NCI-H1694 (cell line): ENCODE results near the gene ANKS3.

Experiments used
- DNase-seq: peaks from one replicate; lab custom pipeline; 2025; lab: John Stamatoyannopoulos, UW

ANKS3 gene

DNA sequence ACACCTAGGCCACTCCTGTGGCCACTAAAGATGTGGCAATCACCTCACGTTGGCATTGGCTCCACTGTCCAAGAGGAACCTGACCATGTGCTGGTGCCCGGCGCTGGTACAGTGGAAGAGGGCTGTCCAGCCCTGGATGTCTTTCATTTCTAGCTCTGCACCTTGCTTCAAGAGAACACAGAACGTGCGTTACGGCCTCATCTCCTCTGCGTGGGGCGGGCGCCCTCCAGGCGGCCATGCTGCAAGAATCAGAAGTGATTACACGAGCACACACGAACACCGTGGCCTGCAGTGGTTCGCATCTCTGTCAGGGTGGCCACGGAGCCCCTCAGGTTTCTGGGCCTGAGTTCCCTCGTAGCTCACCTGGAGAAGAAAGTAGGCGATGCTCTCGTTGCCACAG, 7.5 kb downstream of the ANKS3 start:
- DNase-seq: no peak

DNA sequence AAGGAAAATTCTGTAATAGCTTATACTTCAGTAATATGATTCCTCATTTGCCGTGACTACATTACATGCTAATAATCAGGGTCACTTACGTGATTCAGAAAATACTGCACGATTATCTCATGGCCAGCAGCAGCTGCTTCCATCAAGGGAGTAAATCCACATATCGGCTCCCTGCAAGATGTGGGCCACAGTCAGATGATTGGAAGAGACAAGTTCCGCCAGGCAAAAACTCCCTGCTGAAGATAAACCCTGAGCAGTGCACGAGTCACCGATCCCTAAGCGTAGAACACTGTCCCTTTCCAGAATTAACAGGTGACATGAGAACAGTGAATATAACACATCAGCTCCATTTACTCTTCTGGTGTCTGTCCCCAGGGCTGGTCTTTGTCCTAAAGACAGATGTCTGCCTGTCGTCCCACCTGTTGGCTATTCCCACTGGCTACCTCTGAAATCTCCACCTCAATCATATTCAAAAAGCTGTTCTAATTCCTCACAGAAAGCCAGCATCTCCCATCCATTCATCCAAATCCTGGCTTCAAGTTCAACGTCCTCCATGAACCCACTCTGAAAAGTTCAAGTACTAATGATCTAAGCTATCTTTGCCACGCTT, 9.3 kb downstream of the ANKS3 start:
- DNase-seq: no peak

DNA sequence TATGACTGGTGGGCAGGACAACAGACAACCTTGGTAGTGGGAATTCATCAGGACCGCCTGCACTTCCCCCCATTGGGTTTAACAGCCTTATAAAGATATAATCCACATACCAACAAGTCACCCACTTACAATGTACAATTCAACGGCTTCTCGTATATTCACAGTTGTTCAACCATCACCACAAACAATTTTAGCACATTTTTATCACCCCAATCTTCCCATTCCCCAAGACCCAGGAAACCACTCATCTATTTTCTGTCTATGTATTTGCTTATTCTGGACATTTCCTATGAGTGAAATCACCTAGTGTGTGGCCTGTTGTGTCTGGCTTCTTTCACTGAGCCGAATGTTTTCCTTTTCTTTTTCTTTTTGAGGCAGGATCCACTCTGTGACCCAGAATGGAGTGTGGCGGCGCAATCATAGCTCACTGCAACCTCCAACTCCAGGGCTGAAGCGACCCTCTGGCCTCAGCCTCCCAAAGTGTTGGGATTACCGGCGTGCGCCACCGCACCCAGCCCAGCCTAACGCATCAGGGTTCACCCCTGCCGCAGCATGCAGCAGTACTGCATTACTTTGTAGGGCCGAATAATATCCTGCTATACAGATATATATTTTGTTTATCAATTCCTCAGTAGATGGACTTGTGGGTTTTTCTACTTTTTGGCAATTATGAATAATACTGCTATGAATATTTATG, 10.9 kb downstream of the ANKS3 start:
- no peak for DNase-seq

DNA sequence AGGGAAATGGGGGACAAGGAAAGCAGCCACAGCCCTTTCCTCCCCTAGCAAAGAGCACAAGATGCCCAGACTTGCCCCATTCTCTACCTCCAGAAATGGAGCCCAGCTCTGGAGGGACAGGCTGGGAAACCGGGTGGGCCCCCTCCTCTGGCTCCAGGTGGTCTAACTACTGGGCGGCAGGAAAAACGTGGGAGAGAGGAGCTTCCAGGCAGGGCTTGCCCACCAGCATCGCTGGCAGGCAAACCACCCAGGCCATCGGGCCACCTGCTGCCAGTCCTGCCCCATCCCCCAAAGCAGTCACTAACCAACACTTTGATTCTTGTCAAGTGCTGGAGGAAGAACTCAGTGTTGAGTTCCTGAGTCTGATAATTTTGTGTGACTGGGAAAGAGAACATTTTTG, 15.6 kb downstream of the ANKS3 start:
- DNase-seq: no peak

DNA sequence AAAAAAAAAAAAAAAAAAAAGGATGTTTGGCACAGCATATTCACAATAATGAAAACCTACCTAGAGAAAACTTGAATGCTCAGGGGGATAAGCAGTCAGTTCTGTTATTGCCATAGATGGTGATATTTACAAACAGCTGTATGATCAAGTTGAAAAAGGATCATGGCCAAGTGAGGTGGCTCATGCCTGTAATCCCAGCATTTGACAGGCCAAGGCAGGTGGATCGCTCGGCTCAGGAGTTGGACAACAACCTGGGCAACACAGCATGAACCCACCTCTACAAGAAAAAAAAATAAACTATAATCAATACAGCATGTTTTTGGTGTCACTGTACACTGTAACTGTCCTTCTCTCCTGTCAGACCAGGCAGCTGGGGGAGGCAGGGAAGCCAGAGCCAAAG, 19.1 kb downstream of the ANKS3 start:
- no peak for DNase-seq

DNA sequence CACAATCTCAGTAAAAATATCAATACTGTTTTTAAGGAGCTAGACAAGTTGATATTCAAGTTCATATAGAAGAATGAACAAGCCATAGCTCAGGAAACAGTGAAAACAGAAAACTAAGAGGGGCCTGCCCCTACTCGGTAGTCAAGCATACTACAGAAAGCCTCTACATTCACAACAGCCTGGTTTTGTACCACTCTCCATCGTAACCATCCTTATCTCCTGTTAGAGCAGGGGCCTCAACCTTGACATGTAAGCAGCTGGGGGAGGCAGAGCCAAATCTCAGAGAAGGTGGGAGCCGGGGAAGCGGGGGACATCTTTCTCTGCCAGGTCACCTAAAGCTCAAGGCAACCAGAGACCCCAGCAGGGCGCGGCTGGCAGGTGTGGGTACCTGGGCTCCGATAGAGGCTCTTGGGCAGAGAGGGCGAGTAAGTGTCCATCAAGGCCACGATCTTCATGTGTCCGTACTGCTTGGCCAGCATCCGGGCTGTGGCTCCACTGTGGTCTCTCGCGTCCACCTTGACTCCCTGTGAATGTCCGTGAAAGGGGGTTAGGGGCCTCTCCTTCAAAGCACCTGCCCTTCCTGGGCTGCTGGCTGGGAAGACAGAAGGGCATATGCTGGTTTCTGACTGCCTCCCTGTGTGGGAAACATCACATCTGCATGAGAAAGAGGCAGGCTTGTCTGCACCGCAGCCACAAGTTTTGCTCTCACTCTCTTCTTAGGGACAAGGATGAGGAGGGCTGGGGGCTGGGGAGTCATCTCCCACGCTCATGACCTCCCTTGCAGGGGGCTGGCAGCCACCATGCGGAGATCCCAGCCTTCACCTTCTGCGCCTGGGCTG, 20.2 kb downstream of the ANKS3 start:
- DNase-seq: no peak

DNA sequence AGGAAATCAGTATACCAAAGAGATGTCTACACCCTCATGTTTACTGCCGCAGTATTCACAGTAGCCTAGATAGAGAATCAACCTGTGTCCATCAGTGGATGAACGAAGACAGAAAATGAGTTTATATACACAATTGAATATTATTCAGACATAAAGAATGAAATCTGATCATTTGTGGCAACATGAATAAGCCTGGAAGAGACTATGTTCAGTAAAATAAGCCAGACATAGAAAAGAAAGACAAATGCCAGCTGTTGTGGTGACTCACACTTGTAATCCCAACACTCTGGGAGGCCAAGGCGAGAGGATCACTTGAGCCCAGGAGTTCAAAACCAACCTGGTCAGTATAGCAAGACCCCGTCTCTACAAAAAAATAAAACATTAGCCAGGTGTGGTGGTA, 24.6 kb downstream of the ANKS3 start:
- DNase-seq: no peak

DNA sequence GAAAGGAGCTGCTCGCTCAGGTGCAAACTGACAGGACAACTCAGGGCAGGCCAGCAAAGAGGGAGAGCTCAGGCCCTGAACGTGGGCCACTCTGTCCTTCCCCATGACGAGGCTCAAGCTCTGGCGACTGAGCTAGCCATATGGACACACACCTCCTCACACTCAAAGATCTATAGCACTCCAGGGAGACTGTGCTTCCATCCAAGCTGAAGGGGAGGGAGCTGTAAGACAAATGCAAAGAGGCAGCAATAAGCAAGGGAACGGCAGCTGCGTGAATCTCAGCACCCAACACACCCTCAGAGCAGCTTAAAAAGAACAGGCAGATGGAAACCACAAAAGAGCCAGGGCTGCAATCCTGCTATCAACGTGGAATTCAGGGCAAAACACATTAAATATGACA, 27.2 kb downstream of the ANKS3 start:
- no peak for DNase-seq

DNA sequence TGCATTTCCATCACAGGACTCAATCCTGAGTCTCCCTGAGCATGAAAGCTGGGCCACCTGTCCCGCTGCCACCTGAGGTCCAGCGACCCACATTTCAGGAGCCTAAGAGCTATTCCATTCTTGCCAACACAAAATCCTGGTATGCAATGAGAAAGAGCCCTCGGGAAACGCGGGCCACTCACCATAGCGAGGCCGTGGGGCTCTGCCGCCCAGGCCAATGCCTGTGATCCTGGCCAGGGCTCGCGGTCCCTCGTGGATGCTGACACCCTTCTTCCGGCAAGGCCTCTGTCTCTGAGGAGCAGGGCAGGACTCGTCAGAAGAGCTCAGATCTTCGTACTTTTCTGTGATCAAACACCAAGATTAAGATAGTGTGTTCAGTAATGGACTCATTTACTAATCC, 29.2 kb downstream of the ANKS3 start:
- no peak for DNase-seq

DNA sequence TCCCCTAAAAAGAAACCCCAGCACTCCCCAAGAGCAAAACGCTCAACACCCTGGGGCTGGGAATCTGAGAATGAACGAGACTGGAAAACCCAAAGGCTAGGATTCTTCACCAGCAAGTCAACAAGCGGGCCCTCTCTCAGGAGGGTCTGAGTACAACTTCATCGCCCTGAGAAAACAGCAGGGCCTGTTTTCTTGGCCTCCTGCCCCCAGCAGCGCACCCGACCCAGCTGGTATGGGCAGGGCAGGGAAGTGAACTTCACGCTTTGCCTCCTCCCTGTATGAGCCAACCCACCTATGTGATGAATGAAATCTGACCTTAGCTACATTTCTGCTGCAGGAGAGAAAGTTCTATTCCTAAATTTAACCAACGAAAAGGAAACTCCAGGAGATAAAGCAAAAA, 29.6 kb downstream of the ANKS3 start:
- DNase-seq: no peak

DNA sequence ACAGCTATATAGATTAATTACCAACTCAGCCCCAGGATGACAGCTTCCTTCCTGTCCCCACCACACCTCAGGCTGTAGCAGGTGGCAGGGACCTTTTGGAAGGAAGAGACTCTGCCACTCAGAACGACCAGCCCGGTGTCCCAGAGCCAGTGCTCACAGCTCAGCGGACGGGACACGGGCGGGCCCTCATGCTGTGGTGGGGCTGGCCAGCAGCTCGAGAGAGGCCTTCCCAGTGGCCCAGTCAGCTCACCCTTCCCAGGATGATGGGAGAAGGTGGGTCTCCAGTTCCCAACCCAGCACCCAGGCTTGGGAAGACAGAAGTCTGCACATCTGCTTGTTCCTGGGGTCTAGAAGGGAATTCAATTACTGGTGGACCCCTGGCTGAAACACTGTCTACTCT, 30.2 kb downstream of the ANKS3 start:
- no peak for DNase-seq

DNA sequence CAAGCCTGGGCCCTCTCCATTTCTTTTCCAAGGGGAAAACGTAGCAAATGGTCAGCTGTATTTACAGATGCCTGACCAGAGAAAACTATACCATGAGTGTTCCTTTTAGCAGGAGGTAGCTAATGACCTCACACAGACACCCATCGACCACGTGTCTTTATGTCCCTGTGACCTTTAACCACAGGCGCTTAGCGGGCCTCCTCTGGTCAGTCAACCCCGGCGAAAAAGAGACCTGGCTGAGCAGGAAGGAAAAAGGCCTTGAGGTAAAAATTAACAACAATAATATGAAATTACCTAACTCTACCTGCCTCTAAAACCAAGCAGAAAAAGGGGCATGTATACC, 31.6 kb downstream of the ANKS3 start:
- DNase-seq: no peak

DNA sequence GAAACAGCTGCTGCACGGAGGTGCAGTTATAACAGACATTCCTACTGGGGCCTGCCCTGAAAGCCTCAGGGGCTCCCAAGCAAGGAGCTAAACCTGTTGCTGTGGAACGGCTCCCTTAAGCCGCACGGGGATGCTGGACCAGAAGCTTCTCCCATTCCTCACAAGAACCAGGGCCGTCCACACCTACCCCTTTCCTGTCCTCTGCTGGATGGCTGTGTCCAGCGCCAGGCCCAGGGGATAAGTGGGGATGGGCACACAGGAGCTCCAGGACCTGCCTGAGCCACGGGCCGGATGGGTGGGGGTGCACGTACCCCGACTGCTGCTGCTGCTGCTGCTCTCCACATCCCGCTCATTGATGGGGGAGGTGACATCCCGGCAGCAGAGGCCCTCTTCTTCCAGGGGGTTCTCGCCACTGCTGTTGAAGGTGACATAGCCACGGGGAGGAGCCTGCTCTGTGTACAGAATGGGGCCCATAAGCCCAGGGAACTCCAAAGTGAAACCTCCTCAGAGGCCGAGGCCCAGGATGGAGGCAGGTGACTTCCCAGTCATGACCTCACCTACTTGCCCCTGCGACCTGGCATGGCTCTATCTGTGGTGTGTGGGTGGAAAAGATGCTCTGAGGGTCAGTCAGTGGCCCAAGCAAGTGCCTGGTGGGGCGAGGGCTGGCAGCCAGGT, 32.1 kb downstream of the ANKS3 start:
- no peak for DNase-seq

DNA sequence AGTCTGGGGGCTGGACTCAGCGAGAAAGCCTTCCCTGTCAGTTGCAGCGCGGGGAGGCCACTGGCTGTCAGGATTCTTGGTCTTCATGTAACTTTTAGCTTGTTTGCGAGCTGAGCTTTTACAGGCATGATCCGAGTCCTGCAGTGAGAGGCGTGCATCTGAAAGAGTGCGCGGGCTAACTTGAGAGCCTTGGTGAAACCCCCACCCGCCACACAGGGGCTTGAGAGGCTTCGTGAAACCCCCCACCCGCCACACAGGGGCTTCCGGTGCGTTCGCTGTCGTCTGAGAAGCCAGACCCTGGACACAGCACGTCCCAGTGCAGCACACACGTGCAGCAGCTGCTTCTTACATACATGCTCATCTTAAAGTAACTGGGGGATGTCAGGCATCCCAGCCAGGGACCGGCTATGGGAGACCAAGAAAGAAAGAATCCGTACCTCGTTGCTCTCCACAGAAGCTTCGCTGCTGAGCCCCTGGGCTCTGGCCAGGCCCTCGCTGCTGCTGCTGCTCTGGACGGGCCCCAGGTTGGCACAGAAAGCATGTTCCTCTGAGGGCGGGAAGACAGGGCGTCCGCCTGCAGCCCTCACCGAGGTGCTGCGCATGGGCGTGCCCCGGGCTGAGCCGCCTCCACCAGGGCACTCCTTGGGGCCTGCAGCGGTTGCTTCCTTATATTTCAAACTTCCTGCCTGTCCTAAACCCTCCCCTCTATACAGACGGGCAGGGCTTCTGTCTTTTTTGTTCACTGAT, 32.9 kb downstream of the ANKS3 start:
- DNase-seq: no peak

DNA sequence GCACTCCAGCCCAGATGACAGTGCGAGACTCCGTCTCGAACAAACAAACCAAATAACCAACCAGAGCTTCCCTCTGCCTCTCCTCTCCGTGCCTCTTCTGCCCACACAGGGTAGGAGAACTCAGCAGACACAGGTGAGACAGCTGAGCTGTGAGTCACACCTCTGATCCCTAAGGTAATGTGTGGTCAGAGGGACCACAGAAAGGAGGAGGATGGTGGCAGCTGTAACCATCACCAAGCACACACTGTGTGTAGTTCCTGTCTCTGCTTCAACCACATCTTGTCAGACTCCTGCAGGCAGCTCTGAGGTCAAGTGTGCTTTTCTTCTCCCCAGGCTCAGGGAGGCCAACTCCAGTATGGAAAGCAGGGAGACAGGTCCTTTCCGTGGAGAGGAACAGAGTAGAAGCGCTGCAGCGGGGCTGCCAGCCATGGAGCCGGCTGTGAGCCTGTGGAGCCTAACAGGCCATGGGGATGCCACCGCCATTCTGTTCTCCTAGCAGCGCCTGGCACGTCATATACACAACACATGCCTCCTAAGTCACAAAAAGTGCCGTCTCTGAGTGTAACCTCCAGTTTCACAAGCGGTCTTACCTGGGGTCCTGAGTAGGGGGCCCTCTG, 33.6 kb downstream of the ANKS3 start:
- DNase-seq: no peak

DNA sequence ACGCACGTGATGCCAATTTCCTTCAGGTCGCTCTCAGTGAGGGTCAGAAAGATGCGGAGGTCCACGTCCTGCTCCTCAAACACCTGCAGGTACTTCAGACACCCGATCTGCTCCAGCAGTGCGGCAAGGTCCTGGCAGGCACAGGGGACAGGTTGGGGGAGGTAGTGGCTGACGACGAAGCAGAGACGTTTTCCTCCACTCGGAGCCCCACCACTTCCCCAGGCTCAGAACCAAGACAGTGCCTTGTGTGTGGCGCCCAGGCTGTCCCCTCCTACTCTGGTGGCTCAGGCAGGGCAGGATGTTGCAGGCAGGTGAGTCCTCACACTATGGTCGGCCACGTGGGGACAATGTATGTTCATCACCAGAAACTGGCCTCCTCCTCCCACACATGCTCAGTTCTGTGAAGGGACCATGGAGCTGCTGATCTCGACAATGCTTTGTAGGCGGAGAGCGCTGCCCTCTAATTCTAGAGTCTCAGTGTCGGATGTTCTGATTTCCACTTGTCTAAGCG, 35.0 kb downstream of the ANKS3 start:
- DNase-seq: no peak

DNA sequence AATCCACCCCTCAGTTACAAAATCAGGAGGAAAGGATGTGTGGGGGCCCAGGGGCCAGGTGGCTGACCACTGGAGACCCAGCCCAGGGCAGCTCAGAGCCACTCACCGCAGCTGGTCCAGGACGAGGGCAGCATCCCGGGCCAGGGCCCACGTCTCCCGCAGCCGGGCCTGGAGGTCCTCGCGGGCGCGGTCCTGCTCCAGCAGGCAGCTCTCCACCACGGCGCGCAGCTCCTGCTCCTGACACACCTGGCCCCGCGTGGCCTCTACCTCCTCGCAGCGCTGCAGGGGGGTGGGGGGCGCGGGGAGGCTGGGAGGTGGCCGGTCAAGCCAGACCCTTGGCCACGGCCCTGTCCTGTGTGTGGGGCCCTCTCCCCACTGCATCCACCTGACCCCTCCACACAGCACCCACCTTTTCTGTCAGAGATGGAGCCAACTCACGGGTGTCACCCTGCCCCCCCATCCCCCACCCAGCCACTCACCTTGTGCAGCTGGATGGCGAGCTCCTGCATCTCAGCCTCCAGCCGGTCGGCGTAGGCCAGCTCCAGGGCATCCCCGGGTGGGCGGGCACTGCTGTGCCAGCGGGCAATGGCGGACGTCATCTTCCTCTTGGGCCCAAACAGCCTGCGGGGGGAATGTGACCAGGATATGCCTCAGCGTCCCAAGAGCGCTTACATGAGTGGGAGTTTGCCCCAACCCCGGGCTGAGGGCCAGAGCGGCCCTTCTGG, 35.6 kb downstream of the ANKS3 start:
- no peak for DNase-seq

DNA sequence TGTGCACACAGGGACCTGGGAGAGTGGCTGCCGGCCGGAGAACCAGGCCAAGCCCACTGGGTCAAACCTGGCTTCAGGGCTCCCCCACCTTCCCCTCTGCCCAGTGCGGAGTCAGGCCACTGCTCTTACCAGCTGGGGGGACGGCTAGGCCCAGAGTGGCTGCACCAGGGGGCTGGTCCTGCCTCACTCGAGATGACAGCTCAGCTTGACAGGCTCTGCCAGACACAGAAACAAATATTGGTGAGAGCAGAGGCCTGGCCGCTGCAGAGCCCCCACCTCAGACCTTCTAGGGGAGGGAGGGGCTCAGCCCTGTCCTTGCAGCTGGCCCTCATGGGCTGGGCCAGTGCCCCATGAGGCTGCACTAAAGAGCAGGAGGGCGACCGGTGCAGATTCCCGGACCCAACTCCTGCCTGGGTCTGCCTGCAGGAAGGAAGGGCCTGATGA, 36.2 kb downstream of the ANKS3 start:
- no peak for DNase-seq

DNA sequence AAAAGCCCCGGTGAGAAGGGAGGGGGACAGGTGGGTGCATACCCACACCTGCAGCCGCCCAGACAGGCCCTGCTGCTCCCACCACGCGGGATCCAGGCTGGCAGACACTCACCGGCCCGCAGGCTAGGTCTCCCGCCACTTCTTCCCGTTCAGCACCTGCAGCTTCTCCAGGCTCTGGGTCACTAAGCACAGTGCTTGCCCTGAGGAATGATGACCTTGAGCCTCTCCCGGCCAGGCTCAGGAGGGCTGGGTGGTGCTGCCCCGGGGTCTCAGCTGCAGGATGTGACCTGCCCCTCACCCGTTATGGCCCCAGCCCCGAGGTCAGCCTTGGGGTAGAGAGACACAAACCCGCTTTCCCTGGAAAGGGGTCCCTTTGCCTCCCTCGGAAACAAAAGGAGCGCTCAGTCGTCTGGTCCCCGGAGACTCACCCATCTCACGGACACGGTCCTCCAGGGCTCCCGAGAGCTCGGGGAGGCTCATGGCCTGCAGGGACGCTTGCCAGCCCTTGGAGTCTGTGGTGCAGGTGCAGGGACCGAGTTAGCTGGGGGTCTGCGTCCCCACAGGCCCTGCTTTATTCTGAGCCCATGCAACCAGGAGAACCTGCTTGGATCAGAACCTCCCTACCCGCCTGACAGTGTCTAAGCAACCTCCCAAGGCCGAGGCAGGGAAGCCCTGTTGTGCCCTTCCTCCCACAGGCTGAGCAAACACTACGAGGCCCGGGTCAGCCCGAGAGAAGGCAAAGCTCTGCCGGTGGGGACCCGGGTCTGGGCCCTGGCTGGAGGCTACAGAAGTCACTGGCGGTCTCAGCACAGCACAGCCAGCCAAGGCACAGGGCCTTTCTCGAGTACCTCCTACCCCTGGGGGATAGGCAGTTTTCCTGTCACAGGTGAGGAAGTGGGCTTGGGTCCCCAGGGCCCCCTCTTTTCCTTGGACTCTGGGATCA, 36.9 kb downstream of the ANKS3 start:
- no peak for DNase-seq
